GM19328 (cell line): ENCODE data around the gene ZFYVE28.
"Not testable (repeated sequence)": the region's sequence is repeated elsewhere in the genome, so short reads cannot be mapped to it uniquely, and the experiment has no call there.

ENCODE experiments used
- ATAC-seq: cut with Tn5 transposase; IDR thresholded peaks from one replicate; pipeline ENCODE4 v1.9.1; 2021; ENCODE audit warnings: mild to moderate bottlenecking, moderate library complexity; ENCODE audit not compliant: unreplicated experiment

ZFYVE28 gene

DNA sequence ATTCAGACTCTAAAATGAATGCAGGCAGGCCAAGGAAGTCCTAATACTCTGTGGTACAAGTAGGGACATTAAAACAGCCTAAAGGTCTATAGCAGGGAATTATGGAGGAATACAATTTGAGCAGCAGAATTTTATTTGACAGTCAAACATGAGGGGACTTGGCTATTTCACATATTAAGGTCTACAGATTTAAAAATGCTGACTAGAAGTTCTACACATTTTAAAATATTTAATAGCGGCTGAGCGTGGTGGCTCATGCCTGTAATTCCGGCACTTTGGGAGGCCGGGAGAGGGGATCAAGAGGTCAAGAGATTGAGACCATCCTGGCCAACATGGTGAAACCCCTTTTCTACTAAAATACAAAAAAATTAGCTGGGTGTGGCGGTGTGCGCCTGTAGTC lies 187.4 kb downstream of the ZFYVE28 start:
- ATAC-seq: no peak

DNA sequence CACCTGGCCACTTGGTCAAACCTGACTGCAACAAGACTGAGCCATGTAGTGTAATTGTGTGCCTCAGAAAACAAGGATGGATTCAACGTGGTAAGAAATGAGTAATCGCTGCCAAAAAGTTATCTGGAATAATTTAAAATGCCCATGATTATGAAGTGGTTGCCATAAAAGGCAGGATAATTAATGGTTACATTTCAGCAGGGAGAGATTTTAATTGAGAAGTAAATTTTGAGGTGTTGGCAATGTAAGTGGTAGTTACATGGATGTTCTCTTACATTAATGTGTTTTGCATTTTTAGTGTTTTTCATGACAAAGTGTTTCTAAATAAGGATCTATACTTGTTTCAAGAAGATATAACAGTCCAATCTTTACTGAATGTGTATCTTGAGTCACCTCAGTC lies 192.2 kb downstream of the ZFYVE28 start:
- ATAC-seq: no peak

GRCh38 chr4:2222838-2223237 lies 195.6 kb downstream of the ZFYVE28 start:
- no peak for ATAC-seq

GRCh38 chr4:2221378-2221777 lies 197.1 kb downstream of the ZFYVE28 start:
- ATAC-seq: not testable (repeated sequence)

DNA sequence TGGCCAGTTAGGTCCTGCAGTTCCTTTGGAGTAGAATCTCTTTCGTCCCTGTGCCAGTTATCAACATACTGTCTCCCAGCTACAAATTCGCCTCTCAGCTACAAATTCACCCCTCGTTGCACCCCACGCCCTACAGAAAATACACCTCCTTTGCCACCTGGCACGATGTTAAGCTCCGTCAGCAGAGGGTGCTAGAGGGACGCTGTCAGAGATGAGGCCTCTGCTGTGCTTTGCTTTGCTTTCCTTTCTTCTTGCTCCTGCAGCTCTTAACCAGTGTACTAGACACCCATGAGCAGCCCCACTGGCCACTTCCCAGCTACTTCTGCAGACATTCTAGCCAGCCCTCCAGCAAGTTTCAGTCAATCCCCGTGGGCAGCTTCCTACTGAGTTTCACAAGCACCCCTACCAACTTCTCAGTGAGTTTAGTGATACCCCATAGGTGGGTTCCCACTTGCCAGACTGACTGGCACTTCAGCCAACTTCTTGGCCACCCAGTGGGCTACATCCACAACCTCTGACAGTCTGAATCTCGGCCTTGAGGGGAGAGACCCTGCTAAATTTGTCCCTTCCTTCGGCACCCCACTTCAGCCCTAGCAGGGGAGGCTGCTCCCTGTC lies 198.3 kb downstream of the ZFYVE28 start:
- no peak for ATAC-seq
